Right lobe of liver (tissue), 4 donors: ENCODE data around the gene PCCA.

Experiments
- CTCF ChIP-seq, 4 donors: fragments of 200-600 bp in 3 of 4; fragments of 450-650 bp in 1 of 4; IDR thresholded peaks; one replicate each; pipeline versions ENCODE4 v1.5.1 to v1.8.0; 2016 to 2022; ENCODE audit warnings: antibody characterized with exemption in 4 of 4, mild to moderate bottlenecking in 2 of 4
- POLR2A ChIP-seq: fragments of 450-650 bp; IDR thresholded peaks from one replicate; pipeline ENCODE4 v1.6.1; 2017; ENCODE audit warnings: antibody characterized with exemption, mild to moderate bottlenecking
- donor health status: DM: no; HTN: no; CAD: no.
- donor health status: DM: no; HTN: no; CAD: no.
- donor health status: DM: no; HTN: yes; CAD: no.

GRCh38 chr13:100552755-100553154, 463.9 kb downstream of the PCCA start:
- TF ChIP-seq CTCF (IDR thresholded peaks at IDR 0.05) (no peak), POLR2A (no peak)
